Pons (tissue), 1 donor: ENCODE data around the gene TULP4.
"Not testable (repeated sequence)": the region's sequence is repeated elsewhere in the genome, so short reads cannot be mapped to it uniquely, and the experiment has no call there.

ENCODE experiments used
- DNase-seq: peaks from one replicate; pipeline ENCODE4 v3.0.0-alpha.2; 2016; ENCODE audit warnings: low spot score

The TULP4 gene

DNA sequence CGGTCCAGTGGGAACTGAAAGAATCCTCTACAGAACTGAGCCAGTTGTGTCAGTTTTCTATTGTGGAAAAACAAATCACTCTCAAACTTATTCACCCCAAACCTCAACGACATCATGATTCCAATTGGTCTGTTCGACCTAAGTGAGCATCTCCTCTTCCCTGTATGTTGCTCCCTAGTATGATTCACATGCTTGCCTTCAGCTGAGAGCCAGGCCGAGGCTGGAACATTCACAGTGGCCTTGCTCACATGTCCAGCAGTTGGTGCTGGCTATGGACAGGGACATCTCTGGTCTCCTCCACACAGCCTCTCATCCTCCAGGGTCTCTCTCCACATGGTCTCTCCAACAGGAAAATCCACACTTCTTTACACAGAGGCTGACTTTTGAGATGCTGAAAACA is 219.3 kb downstream of the TULP4 start:
- DNase-seq = no peak

- DNase-seq = no peak
These were observed 219.7 kb downstream of the TULP4 start for GRCh38 chr6:158531970-158532369.

DNA sequence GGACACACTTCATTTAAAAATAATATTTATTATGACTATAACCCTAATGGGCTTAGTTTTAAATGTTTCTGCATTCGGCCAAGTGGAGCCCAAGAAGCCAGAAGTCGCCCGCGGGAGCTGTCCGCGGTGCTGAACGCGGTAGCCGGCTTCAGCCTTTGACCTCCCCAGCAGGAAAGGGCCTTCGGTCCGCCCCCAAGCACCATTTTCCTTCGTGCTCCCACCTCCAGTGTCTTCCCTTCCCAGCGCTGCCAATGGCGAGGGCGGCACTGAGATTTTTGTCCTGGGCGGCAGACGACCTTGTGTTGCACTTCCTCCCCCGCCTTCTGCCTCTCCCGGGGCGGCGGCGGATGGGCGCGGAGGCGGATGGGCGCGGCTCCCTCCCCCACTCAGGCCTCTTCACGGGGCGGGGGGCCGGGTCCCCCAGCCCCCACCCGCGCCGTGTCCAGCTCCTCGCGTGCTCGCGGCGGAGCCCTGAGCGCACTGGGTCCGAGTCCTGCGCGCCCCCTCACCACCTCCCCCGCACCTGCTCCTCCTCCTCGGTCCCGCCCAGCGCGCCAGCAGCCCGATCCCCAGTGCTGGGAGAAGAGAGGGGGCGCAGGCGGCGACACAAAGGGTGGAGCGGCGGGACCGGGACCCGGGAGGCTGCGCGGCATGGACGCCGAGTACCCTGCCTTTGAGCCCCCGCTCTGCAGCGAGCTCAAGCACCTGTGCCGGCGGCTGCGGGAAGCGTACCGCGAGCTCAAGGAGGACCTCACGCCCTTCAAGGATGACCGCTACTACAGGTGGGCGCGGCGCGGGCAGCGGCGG is 224.0 kb downstream of the TULP4 start:
- DNase-seq = no peak

GRCh38 chr6:158536891-158537798 is 224.9 kb downstream of the TULP4 start:
- no peak for DNase-seq

GRCh38 chr6:158538741-158539140 is 226.5 kb downstream of the TULP4 start:
- no peak for DNase-seq

GRCh38 chr6:158539413-158539812 is 227.1 kb downstream of the TULP4 start:
- DNase-seq = no peak

- no peak for DNase-seq
These were observed 227.6 kb downstream of the TULP4 start for GRCh38 chr6:158539881-158540280.

DNA sequence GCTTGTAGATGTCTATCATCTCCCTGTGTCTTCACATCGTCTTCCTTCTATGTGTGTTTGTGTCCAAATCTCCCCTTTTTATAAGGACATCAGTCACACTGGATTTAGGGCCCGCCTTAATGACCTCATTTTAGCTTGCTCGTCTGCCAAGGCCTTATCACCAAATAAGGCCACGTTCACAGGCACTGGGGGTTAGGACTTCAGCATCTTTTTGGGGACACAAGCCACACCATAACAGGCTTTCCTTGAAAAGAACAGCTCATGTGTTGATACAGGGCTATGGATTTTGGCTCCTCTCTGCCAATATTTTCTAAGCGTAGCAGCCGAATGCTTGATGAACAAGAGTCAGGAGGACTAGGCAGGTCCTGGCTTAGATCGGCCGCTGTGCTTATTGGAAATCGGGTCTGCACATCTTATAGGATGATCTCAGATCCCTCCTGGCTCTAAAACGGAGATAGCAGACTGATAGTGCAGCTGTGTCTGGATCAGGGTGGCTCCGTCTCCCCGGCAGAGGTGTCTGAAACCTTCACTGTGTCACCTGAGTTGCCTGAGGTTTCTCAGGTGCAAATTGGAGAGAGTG is 231.4 kb downstream of the TULP4 start:
- DNase-seq = no peak

- no peak for DNase-seq
These were observed 232.2 kb downstream of the TULP4 start for GRCh38 chr6:158544428-158544827.

DNA sequence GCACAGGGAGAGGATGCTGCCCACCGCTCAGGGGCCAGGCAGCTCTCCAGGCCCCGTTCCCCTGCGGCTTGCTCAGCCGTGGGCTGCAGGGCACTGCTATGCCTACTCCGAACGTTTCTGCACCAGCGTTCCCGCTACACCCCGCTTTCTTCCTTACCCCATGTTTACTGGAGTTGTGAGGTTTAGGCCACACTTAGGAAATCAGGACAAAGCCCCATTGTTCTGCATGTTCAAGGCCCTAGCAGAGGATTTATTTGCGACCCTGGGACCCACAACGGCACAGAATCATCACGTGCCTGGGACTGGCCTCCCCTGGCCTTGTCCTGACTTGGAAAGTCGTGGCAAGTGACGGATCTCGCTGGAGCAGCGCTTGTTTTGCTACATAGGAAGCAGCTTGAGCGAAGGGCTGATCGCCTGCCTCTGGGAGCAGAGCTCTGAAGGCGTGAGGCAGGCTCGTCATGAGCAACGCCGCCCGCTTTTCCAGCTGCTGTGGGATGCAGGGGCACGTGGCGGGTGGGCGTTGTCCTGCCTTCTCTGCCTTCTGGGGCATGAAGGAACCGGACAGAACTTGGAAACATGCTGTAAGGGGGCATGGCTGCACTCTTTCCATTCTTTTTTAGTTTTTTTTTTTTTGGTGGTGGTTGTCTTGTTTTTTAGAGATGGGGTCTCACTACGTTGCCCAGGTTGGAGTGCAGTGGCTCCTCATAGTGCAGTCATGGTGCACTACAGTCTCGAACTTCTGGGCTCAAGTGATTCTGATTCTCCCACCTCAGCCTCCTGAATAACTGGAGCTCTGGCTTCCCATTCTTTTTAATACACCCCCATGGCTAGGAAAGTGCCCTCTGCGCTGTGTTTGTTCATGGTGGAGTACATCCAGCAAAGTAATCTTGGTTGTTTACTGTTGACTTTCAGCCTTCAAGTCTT is 233.0 kb downstream of the TULP4 start:
- no peak for DNase-seq

DNA sequence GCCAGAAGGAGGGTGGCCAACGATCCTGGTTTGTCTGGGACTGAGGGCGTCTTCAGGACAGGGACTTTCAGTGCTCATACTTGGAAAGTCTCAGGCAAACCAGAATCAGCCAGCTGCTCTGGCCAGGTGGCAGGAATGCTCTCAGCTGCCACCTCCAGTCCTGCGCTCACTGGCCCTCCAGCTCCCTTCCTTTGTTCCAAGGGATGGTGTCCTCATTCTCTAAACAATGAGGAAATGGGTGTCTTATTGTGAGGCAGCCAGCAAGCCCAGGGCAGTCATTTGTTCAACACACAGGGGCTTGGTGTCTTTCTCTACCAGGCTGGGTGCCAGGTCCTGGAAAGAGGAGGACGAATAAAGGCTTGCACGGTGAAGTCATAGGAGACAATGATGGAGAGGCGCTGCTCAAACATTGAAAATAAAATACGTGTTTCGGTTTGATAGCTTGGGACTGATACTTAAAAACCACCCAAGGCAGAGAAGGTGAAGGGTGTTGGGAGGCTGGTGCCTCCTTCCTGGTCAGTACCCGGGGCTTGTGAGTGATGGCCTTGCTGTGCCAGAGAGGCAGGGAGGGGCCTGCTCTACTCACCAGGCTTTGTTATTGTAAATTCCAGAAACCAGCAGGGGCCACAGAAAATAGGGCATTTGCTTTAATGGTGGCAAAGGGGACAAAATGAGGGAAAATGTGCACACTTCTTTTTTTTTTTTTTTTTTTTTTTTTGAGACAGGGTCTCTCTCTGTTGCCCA is 236.3 kb downstream of the TULP4 start:
- DNase-seq = no peak

DNA sequence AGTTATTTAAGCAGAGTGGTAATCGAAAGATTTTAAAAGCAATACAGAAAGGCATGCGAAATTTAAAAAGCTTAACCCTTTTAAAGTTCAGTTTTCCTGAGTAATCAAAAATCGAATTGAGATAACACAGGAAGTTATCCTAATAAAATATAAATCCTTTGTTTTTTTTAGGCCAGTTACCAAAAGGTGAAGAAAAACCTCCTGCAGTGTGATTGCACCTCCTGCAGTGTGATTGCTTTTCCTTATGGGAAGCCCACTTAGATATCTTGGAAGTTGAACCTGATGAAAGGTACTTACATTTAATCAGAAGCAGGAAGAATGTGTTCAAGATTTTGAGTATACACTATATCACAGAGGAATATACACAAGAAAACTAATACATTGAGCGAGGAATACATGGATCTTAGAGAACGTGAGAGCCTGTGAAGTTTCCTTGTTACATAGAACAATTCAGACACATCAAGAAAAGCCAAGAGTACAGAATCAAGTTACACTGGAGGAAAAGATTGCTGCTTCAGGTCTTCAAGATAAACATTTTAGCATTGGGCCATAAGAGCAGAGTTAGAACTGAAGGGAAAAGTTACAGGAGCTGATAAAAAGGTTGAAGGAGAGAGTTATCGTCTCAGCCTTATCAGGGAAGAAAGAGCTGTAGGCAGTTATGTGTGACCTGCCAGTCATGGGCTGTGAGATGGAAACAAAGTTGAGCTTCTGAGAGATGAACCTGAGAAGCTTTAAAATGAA is 240.0 kb downstream of the TULP4 start:
- DNase-seq = no peak

- DNase-seq = no peak
These were observed 240.5 kb downstream of the TULP4 start for GRCh38 chr6:158552796-158553138.

DNA sequence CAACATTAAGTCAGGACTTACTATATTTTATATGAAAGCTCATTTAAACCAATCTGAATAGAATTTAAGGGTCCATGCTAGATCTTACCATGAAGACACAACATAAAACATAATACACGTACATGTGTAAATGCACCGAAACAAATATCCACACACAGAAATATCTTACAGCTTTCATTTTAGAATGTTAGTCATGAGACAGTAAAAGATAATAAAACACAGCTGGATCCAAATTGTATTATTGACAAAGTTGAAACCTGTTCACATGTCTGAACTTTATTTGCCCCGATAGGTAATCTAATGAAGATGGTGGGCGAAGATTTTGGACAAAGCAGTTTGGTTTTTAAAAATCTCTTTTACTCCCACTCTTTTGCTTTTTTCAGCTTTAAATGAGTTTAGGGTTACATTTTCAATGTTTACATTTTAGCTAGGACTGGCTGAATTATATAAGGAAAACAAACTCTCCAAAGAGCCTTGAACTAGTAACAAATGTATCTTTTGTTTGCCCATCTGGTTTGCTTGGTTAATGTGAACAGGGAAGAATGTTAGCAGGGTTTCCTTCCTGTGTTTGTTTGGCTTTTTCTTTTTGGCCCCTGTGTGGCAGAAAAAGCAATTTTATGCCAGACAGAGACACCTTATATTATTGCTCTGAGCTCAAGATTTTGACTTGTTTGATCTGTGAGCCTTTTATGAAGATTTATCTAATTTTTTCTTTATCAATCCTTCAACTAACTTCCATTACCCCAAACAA is 242.5 kb downstream of the TULP4 start:
- no peak for DNase-seq

DNA sequence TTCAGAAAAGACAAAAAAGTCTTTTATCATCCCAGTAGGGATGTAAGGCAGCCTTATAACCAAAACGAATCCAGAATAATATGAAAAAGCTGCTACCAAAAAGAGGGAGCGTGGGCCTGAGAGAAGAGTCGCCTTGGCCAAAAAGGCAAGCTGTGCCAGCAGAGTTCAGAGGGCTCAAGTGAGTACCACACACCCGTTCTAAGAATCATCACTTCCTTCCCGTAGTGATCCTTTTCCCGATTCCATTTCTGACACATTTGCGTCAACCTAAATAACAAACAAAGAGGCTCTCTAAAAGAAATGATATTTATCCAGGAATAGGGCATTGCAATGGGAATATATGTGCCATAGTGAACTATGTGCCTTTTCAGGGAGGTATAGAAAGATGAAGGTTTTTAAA is 243.8 kb downstream of the TULP4 start:
- DNase-seq = no peak

- DNase-seq = not testable (repeated sequence)
These were observed 244.8 kb downstream of the TULP4 start for GRCh38 chr6:158557110-158557509.

DNA sequence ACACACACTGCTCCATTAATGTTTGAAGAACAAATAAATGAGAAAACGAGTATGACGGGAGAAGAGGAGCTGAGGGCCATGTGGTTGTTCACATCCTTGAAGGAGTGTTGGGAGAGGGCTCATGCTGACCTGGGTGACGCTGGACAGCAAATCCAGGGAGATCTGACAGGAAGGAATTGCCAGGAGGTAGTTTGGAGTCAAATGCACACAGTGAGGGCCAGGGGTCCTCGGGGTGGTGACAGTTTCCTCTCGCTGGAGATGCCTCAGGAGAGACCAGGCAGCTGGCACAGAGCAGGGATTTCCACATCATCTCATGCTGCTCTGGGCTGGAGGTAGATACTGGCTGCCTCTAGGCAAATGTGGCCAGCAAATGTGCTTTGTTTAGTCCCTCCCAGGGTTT is 245.7 kb downstream of the TULP4 start:
- no peak for DNase-seq

- no peak for DNase-seq
These were observed 246.4 kb downstream of the TULP4 start for GRCh38 chr6:158558415-158559306.
